Stimulated activated CD8-positive, alpha-beta memory T cell treated with anti-CD3 and anti-CD28 coated beads, Interleukin-12 subunit alpha, Interleukin-12 subunit beta, amount 100 ng/mL, for 4 hours (primary cell): ENCODE data around the gene C1QTNF3.
"Not testable (repeated sequence)": the region's sequence is repeated elsewhere in the genome, so short reads cannot be mapped to it uniquely, and the experiment has no call there.

ENCODE experiments used
- DNase-seq: peaks from one replicate; pipeline ENCODE4 v3.0.0-alpha.2; 2020; ENCODE audit warnings: low read depth

The C1QTNF3 gene

DNA sequence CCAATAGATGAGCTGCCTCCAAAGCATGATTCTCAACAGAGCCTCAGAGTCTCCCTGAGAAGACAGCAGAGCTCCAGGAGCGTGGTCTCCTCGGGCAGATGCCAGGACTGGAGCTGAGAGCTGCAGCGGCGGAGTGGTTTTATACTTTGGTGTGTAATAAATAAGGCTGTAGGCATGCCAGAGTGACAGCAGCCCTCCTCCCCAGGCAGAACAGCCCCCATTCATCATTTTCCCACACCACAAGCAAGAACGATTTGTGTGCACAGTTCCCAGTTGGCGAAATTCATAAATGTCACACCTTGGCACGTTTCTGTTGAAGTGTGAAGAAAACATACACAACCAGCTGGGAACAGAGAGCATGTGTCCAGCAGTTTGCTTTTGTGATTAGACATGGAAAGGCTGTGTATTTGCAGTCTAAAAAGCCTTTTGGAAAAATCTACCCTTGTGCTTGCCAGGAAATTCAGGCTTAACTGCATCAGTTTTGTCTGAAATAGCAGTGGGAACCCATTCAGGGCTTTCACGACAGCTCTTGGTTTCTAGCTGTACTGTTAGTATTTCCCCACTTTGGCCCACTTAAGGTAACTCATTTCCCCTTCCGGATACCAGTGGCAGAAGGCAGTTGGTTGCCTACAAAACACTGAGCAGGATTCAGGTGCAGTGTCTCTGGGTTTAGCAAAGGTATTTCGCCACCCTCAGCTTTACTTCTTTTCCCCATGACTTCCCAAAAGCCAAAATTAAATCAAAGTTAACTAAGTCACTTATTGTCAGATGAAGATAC, at the start of gene C1QTNF3:
C1QTNF3 (minus strand) TSS at position 115 of the 778 bp plus-strand sequence; CDS start at position 27, 88 bp downstream.
- no peak for DNase-seq

DNA sequence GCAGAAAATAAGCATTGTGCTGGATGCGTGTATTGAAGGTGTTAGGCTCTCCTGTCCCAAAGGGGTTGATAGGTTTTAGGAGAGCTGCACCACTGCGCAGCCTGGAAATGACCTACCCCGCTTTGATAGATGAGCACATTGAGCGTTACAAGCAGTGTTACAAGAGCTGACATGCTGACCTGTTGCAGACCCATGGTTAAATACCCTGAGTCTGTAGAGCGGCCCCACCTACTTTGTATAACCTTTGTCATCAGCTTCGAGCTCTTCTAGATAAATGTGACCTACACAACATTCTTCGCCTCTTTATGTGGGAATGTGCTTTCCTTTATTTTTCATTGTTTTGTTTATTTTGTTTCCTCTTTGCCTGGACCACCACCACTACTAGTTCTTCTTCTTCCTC, 48.0 kb upstream of the C1QTNF3 start:
- DNase-seq = not testable (repeated sequence)

DNA sequence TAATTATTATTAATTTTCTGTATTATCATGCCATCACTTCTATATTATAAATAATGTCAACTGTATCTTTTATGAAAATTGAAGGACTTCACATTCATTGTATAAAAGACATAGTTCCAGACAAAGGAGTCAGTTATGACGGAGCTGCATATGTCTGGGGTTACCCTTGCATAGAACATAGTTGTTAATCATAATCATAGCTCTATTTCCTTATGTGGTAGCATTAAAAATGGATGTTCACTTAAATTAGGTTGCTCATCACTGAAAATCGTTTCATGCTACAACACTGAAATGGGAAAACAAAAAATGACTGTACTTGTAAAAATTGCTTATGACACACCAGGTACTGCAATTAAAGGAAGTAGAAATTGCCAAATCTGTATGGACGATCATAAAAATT, 46.8 kb upstream of the C1QTNF3 start:
- DNase-seq = not testable (repeated sequence)

GRCh38 chr5:34087728-34088127, 44.7 kb upstream of the C1QTNF3 start:
- not testable (repeated sequence) for DNase-seq

GRCh38 chr5:34083898-34084297, 40.9 kb upstream of the C1QTNF3 start:
- DNase-seq = not testable (repeated sequence)

DNA sequence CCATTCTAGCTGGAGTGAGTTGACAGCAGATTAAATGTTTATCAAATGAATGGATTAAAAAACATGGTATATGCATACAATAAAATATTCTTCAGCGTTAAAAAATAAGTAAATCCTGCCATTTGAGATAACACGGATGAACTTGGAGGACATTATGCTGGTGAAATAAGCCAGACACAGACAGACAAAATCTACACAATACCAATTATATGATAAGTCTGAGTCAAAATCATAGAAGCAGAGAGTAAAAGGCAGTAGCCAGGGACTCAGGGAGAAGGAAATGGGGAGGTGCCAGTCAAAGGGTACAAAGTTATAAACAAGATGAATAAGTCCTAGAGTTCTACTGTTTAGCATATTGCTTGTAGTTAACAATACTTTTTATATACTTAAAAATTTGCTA, 36.5 kb upstream of the C1QTNF3 start:
- not testable (repeated sequence) for DNase-seq

- DNase-seq = not testable (repeated sequence)
These were observed 34.6 kb upstream of the C1QTNF3 start for GRCh38 chr5:34077636-34078035.

GRCh38 chr5:34076719-34077364, 33.8 kb upstream of the C1QTNF3 start:
- DNase-seq = not testable (repeated sequence)

DNA sequence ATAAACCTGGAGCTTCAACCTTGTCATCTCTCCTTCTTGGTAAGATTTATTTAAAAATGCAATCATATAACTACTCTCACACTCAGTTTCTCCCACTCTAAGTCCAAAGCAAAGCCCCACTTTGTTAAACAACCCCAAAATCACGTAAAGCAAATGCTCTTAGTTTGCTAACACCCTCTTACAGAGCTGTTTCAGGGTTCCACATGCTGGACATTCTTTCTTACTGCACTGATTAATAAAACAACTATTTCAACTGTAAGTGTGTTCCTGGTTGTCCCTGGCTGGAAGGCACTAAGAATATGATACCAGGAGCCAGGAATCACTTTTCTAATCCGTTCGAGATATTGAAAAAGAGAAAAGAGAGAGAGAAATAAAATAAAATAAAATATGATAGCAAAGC, 31.5 kb upstream of the C1QTNF3 start:
- not testable (repeated sequence) for DNase-seq

- DNase-seq = not testable (repeated sequence)
These were observed 31.1 kb upstream of the C1QTNF3 start for GRCh38 chr5:34074071-34074470.

DNA sequence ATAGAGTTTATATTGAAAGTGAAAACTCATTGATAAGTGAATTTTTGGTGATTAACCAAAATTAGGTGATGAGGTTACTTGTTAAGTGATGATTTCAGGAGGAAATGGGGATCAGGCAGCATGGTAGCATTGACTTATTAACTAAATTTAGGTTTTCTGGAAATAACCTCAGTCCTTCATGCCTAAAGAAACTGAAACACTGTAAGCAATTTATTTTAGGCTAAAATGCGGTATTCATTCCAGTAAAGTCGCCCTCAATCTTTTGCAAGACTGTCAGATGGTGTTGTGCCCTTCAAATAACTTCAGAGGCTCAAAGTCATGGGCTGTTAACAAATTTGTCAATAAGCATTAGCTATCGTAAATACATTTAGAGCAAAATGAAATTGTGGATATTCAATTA, 27.6 kb upstream of the C1QTNF3 start:
- not testable (repeated sequence) for DNase-seq

DNA sequence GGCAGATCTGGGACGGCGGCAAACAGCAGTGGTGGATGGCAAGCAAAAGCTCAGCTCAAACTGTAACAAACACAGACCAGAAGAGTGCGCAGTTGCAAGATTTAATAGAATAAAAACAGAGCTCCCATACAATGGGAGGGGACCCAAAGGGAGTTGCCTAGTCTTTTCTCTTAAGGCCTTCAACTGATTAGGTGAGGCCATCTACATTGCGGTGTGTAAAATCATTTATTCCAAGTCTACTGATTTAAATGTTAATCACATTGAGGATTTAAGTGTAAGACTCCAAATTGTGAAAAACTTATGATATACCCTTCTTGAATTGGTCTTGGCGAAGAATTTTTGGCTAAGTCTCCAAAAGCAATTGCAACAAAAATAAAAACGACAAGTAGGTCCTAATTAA, 21.6 kb upstream of the C1QTNF3 start:
- DNase-seq = no peak

GRCh38 chr5:34062419-34062818, 19.4 kb upstream of the C1QTNF3 start:
- DNase-seq = no peak

DNA sequence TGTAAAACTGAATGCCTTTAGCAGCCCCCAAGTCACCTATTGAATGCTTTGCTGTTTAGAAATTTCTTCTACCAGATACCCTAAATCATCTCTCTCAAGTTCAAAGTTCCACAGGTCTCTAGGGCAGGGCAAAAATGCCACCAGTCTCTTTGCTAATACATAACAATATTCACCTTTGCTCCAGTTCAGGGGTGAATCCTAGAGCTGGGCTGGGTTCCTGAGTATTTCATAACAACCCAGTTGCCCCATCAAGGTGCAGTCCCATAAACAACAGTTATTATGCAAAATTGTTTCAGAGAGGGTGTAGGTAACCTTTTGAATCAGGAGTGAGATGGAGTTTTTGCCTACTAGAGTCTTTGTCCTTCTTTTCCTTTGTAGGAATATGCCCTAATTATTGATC, 19.0 kb upstream of the C1QTNF3 start:
- no peak for DNase-seq

DNA sequence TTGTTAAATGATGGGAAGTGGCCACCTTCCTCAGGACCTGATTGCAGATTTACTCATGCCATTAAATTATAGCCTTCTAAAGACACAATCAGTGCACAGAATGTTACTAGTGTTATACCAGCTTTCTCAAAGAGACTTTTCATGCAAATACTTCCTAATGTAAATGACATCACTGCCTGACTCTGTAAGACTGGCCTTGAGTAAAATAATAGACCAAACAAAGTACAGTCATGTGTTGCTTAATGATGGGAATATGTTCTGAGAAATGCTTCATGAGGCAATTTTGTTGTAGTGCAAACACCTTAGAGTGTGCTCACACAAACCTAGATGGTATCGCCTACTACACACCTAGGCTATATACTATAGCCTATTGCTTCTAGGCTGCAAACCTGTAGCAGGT, 17.0 kb upstream of the C1QTNF3 start:
- no peak for DNase-seq

GRCh38 chr5:34058532-34058931, 15.5 kb upstream of the C1QTNF3 start:
- DNase-seq = no peak

DNA sequence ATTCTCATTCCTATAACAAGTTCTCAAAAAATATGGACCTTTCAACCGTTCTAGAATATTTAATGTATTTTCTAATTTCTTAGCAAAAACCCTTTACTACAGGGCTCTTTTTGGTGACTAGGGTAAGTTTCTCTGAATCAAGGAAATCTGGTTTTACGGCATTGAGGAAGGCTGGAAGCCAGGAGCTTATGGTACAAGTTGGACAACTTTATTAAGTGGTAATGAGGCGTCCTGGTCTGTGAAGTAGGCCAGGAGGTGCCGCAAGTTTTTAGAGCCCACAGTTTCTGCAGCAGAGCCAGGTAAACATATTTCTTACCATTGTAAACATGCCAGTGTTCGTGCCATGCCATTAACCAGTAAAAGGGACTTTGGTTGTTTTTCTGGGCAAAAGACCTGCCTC, 14.6 kb upstream of the C1QTNF3 start:
- no peak for DNase-seq

DNA sequence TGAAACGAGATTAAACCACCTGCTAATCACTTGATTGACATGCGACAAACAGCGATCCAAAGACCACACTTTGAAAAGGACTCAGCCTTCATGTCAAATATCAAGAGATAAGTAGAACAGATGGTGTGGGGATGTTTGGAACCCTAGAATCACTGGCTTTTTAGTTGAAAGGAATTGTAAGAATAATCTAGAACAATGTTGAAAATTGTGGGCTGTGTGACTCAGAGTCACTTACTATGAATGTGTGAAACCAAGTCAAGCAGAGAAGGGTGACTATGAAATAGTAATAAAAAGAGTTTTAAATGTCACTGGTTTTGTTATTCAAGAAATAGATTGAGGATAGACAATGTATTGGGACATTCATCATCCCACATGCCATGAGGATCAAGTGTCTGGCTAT, 14.1 kb upstream of the C1QTNF3 start:
- no peak for DNase-seq

DNA sequence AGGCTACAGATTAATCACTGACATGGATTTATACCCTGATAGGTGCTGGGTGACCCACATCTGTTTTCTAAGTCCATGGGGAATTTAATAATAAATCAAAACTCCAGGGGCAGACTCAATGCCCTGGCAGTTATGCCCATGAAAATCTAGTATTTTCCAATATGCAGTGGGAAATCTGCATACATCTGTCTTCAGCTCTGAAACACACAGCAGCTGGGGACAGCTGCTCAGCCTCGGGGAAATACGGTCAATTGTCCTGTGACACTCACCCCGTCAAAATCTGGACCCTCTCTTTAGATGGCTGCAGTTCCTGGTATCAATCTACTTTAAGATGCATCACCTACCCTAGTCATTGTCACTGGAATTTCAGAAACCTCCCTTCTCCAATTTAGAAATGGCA, 12.7 kb upstream of the C1QTNF3 start:
- DNase-seq = no peak

DNA sequence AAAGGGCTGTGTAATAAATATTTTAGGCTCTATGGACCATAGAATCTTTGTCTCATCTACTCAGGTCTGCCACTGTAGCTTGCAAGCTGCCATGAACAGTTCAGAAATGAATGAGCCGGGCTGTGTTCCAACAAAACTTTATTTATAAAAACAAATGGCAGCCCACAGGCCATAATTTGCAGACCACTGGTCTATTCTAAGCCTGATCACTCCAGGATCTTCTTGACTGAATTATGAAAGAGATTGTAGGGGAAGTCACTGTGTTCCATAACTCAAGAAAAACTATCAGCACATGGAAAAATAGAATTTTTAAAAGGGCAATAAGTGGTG, 11.4 kb upstream of the C1QTNF3 start:
- no peak for DNase-seq

DNA sequence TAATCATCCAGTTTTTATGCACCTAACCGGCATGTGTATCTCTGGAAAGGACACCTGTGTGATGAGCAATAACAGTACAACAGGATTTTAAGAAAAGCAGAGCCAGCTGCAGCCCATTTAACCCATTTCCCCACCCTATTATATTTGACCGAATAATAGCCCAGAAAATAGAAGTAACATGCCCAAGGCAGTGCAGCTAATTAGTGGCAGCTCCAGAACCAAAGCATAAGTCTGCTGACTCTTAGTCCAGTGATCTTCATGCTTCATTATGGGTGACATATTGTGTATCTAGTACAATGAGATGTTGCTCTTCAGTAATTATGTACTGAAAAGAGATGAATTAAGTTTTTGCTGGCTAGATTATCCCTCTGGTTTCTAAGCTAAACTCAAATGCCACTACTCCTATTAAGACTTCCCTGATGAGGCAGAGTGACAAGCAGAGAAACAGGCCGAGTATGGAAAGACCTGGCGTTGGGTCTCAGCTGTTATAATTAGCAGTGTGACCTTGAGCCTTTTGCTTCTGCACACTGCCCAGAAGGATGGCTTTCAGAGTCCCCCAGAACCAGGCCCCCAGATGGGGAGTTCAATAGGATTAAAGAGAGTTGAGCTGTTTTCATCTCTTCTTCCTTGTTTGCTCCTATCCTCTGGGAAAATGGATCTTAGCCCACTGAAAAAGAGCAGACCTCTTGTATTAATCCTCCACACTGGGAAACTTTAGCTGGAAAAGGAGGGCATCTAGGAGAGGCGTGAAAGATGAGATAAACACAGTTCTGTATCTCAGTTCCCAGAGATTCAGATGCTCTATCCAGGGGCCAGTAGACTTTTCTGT, 10.8 kb upstream of the C1QTNF3 start:
- no peak for DNase-seq

GRCh38 chr5:34053133-34053532, 10.1 kb upstream of the C1QTNF3 start:
- DNase-seq = no peak
